Stimulated activated naive CD4-positive, alpha-beta T cell (primary cell): Measurements from ENCODE around the gene NDUFS2.
"Not testable (repeated sequence)": the region's sequence is repeated elsewhere in the genome, so short reads cannot be mapped to it uniquely, and the experiment has no call there.

ENCODE experiments used
- DNase-seq, 6 experiments: peaks; one replicate each; lab custom pipeline; 2025; lab: John Stamatoyannopoulos, UW

NDUFS2 gene

GRCh38 chr1:161220002-161220401 is 17.8 kb downstream of the NDUFS2 start:
- DNase-seq: no peak

- DNase-seq: no peak
These were observed 20.2 kb downstream of the NDUFS2 start for GRCh38 chr1:161222175-161223019.

GRCh38 chr1:161223805-161224694 is 21.9 kb downstream of the NDUFS2 start:
- DNase-seq: no peak

GRCh38 chr1:161224695-161225087 is 22.5 kb downstream of the NDUFS2 start:
- DNase-seq: not testable (repeated sequence)

- DNase-seq: peak in 1 of 6 experiments; percentile 16
These were observed 23.0 kb downstream of the NDUFS2 start for GRCh38 chr1:161225178-161225533.

- DNase-seq: peak; percentile 72 to 96 (median 91)
These were observed 23.6 kb downstream of the NDUFS2 start, which contains the start of gene TOMM40L for GRCh38 chr1:161225534-161226319. Gene TOMM40L (plus strand): TSS chr1:161226060. CDS start chr1:161226490, 430 bp downstream.

- no peak for DNase-seq
These were observed 24.1 kb downstream of the NDUFS2 start for GRCh38 chr1:161226320-161226711.

GRCh38 chr1:161226759-161227158 is 24.6 kb downstream of the NDUFS2 start:
- no peak for DNase-seq

GRCh38 chr1:161227196-161227871 is 25.2 kb downstream of the NDUFS2 start:
- peak; percentile 71 to 92 (median 84) for DNase-seq

- DNase-seq: no peak
These were observed 25.9 kb downstream of the NDUFS2 start for GRCh38 chr1:161228032-161228431.

GRCh38 chr1:161229896-161230295 is 27.7 kb downstream of the NDUFS2 start:
- no peak for DNase-seq

- DNase-seq: no peak
These were observed 28.6 kb downstream of the NDUFS2 start for GRCh38 chr1:161230762-161231161.

GRCh38 chr1:161233102-161233501 is 30.9 kb downstream of the NDUFS2 start:
- DNase-seq: no peak

- no peak for DNase-seq
These were observed 34.0 kb downstream of the NDUFS2 start for GRCh38 chr1:161235957-161236775.

GRCh38 chr1:161238039-161238473 is 35.9 kb downstream of the NDUFS2 start, which contains the start of gene NR1I3:
Gene NR1I3 (minus strand): TSS chr1:161238203. CDS start chr1:161236565, 1,638 bp downstream.
- no peak for DNase-seq

- no peak for DNase-seq
These were observed 39.5 kb downstream of the NDUFS2 start for GRCh38 chr1:161241682-161242081.

GRCh38 chr1:161242313-161242712 is 40.1 kb downstream of the NDUFS2 start:
- no peak for DNase-seq

GRCh38 chr1:161244888-161245287 is 42.7 kb downstream of the NDUFS2 start:
- DNase-seq: no peak

GRCh38 chr1:161250100-161250499 is 47.9 kb downstream of the NDUFS2 start:
- DNase-seq: not testable (repeated sequence)

- no peak for DNase-seq
These were observed 48.7 kb downstream of the NDUFS2 start for GRCh38 chr1:161250829-161251228.
